Mucosa of descending colon (tissue), 3 donors: ENCODE measurements around the gene ST6GALNAC2. TPM values are rescaled to one million over a fixed set of nuclear protein-coding genes. Genes with fewer than 3 reads are reported as not detected.

Experiments
- ATAC-seq: fragments of 200-7000 bp; cut with Tn5 transposase; one replicate; pipeline ENCODE4 v1.9.1; 2020; ENCODE audit warnings: mild to moderate bottlenecking, moderate library complexity
- DNase-seq, 3 donors: peaks; one replicate each; pipeline ENCODE4 v3.0.0-alpha.2; 2020
- H3K36me3 ChIP-seq: fragments of 200-600 bp; one replicate; pipeline ENCODE4 v1.8.0; 2021; ENCODE audit warnings: low read depth, mild to moderate bottlenecking
- H3K4me1 ChIP-seq: fragments of 200-600 bp; one replicate; pipeline ENCODE4 v1.8.0; 2021; ENCODE audit warnings: low read depth, mild to moderate bottlenecking
- H3K4me3 ChIP-seq: fragments of 200-600 bp; one replicate; pipeline ENCODE4 v1.8.0; 2021; ENCODE audit warnings: mild to moderate bottlenecking
- H3K9me3 ChIP-seq: fragments of 200-600 bp; one replicate; pipeline ENCODE4 v1.8.0; 2021; ENCODE audit warnings: mild to moderate bottlenecking
- CTCF ChIP-seq: fragments of 200-600 bp; IDR thresholded peaks from one replicate; pipeline ENCODE4 v1.8.0; 2022; ENCODE audit warnings: antibody characterized with exemption, mild to moderate bottlenecking
- intact Hi-C, 2 donors: fragments of 100-400 bp; cut with DNase I in 1 of 2; cut with micrococcal nuclease in 1 of 2; formaldehyde crosslinking; loops; one replicate each; pipeline versions ENCODE4 v1.11.0 to v1.11.1; 2022; cut with DNase I, micrococcal nuclease
- total RNA-seq, 3 donors: library from RNA; stranded (reverse); fragmentation: NEBNext Ultra II Directional in 2 of 3; extraction: Animal tissue kit (Norgen Biotek cat#: 25700) in 2 of 3; gene quantifications; one replicate each; pipeline versions ENCODE4 v1.2.1 to v1.2.4, GENCODE V29; 2021 to 2023
- donor health status: DM: no; HTN: no; CAD: no; lungs with moderate emphysema.
- donor health status: DM: no; HTN: no; CAD: no.
- donor health status: DM: no; HTN: yes; CAD: no.

Gene ST6GALNAC2
- total RNA-seq, 3 donors from 2014 or later: 3.7 to 11.1 (median 4.3) TPM

- no peak for ATAC-seq
Measured at GRCh38 chr17:76584427-76585032, 1.1 kb downstream of the ST6GALNAC2 start.

GRCh38 chr17:76582660-76583059 lies 3.0 kb downstream of the ST6GALNAC2 start:
- TF ChIP-seq CTCF: no peak
- H3K9me3 ChIP-seq: no peaks in the 10 kb centered on the region
- intact Hi-C loops: no loop called here
- no peak for DNase-seq
- H3K36me3 ChIP-seq: no peaks in the 10 kb centered on the region
- H3K4me3 ChIP-seq: no peak overlapping the region
- no peak for ATAC-seq
- H3K4me1 ChIP-seq: peaks cover 17% of the 10 kb centered on the region

More at GRCh38 chr17:76584427-76585032, 1.1 kb downstream of the ST6GALNAC2 start:
- Histone ChIP-seq H3K9me3 (no peaks in the 10 kb centered on the region), H3K36me3 (no peaks in the 10 kb centered on the region), H3K4me3 (no peak overlapping the region), H3K4me1 (peaks cover 14% of the 10 kb centered on the region)
- no peak for DNase-seq
- TF ChIP-seq CTCF: no peak
- intact Hi-C loops: no loop called here

GRCh38 chr17:76581515-76581914 lies 4.1 kb downstream of the ST6GALNAC2 start:
- Histone ChIP-seq H3K36me3 (no peaks in the 10 kb centered on the region), H3K9me3 (no peaks in the 10 kb centered on the region), H3K4me3 (no peak overlapping the region), H3K4me1 (peaks cover 17% of the 10 kb centered on the region)
- intact Hi-C loops: no loop called here
- no peak for ATAC-seq
- no peak for TF ChIP-seq CTCF
- no peak for DNase-seq

DNA sequence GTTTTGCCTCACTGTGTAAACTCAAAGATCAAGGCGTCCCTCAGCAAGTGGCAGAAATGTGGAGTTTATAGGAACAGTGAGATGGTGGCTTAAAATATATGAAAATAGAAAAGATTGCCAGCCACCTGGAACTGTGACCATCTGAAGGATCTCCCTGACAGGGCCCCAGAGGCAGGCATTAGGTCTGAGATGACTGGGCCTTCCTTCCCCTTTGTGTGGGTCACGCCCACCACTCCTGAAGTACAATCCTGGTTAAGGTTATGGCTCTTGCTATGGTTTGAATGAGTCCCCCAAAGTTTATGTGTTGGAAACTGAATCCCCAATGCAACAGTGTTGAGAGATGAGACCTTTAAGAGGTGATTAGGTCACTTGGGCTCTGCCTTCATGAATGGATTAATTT lies 6.4 kb downstream of the ST6GALNAC2 start:
- H3K4me3 ChIP-seq: no peak overlapping the region
- DNase-seq: no peak
- no peak for TF ChIP-seq CTCF
- no peak for ATAC-seq
- intact Hi-C loops: no loop called here
- H3K4me1 ChIP-seq: peaks cover 3% of the 10 kb centered on the region
- H3K9me3 ChIP-seq: no peaks in the 10 kb centered on the region
- no peaks in the 10 kb centered on the region for H3K36me3 ChIP-seq

DNA sequence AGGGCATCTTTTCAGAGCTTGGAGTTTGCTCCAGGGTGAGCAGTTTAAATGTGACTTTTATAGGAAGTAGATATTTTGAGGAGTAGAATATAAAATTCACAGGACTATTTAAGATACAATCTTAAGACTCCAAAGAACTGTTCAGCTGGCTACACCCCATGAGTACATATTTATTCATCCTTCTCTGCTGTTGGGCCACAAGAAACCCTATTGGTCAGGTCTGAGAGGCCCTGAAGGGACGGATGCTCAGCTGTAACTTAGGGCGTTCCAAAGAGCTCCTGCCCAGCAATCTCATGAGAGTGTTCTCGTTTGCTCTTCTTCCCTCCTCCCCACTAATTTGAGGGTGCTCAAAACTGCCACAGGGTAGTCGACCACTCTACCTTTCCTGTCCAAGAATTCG lies 7.3 kb downstream of the ST6GALNAC2 start:
- H3K4me3 ChIP-seq: no peak overlapping the region
- TF ChIP-seq CTCF: no peak
- ATAC-seq (peak; percentile 87), DNase-seq (peak in 1 of 3 donors; percentile 29)
- intact Hi-C loops: no loop called here
- no peaks in the 10 kb centered on the region for H3K36me3 ChIP-seq
- H3K4me1 ChIP-seq: peaks cover 3% of the 10 kb centered on the region
- no peaks in the 10 kb centered on the region for H3K9me3 ChIP-seq

- ATAC-seq: no peak
- DNase-seq: no peak
- Histone ChIP-seq H3K9me3 (no peaks in the 10 kb centered on the region), H3K4me3 (no peak overlapping the region), H3K36me3 (no peaks in the 10 kb centered on the region), H3K4me1 (peaks cover 3% of the 10 kb centered on the region)
- intact Hi-C loops: no loop called here
- no peak for TF ChIP-seq CTCF
Measured at GRCh38 chr17:76577876-76578275, 7.8 kb downstream of the ST6GALNAC2 start.
